HCT116 (cell line): ENCODE results near the gene TP63. TPM values are rescaled to one million over a fixed set of nuclear protein-coding genes. Genes with fewer than 3 reads are reported as not detected.

Source experiments
- ATAC-seq: fragments of 200-7000 bp; cut with Tn5 transposase; 2 replicates; pipeline ENCODE4 v1.9.1; 2020; ENCODE audit warnings: mild to moderate bottlenecking, moderate library complexity
- BruUV-seq: library from RNA; stranded (reverse); fragments of 400-500 nt; replicated peaks from 2 replicates; lab custom pipeline; 2021; lab: Mats Ljungman, UMichigan
- CTCF ChIA-PET: fragments of 300-600 bp; sonication (Branson Sonifier 250); formaldehyde crosslinking; loops from one replicate; lab custom pipeline; 2021; ENCODE audit warnings: antibody characterized with exemption; lab: Charles Lee
- POLR2A ChIA-PET: fragments of 300-600, 350-600 bp; sonication (Branson Sonifier 250); formaldehyde crosslinking; loops from one replicate; lab custom pipeline; 2021; ENCODE audit warnings: antibody characterized with exemption; lab: Charles Lee
- RAD21 ChIA-PET, 2 experiments: fragments of 300-600 bp; sonication (Branson Sonifier 250); formaldehyde crosslinking; loops; one replicate each; lab custom pipeline; 2023; ENCODE audit warnings: low total read pairs in 2 of 2; ENCODE audit not compliant: uncharacterized antibody in 2 of 2, unreplicated experiment in 2 of 2, low non-redundant PET in 1 of 2; lab: Charles Lee
- DNase-seq: peaks from one replicate; pipeline ENCODE4 v3.0.0-alpha.2; 2010; ENCODE audit warnings: low read depth, low spot score
- H2AFZ ChIP-seq: fragments of 200-600 bp; shearing (Covaris generic), sonication (generic); 2 replicates; pipeline ENCODE4 v1.6.1; 2017; ENCODE audit warnings: low read depth, mixed run types, mixed read lengths, antibody characterized with exemption, low read length; ENCODE audit not compliant: poor library complexity, severe bottlenecking
- H3K27ac ChIP-seq: 2 replicates; pipeline ENCODE4 v1.5.1; 2012; ENCODE audit warnings: low read depth, low read length
- H3K27me3 ChIP-seq: fragments of 200-600 bp; sonication (generic); 2 replicates; pipeline ENCODE4 v1.6.1; 2016; ENCODE audit warnings: mixed run types, low read length, mixed read lengths; ENCODE audit not compliant: insufficient read depth
- H3K36me3 ChIP-seq, 2 experiments: fragments of 200-500 bp in 1 of 2; fragments of 200-600 bp in 1 of 2; sonication (Bioruptor generic) in 1 of 2; sonication (generic) in 1 of 2; 2 replicates each; pipeline versions ENCODE4 v1.5.1 to v1.6.1; 2014 to 2016; ENCODE audit warnings: low read length in 2 of 2, inconsistent platforms in 1 of 2, mixed read lengths in 1 of 2, mixed run types in 1 of 2; ENCODE audit not compliant: insufficient read depth in 2 of 2, control insufficient read depth in 1 of 2
- H3K4me1 ChIP-seq, 2 experiments: fragments of 200-600 bp in 1 of 2; sonication (generic) in 1 of 2; 2 replicates each; pipeline versions ENCODE4 v1.5.1 to v1.6.1; 2012 to 2017; ENCODE audit warnings: low read length in 2 of 2, inconsistent platforms in 1 of 2, mild to moderate bottlenecking in 1 of 2, mixed read lengths in 1 of 2, mixed run types in 1 of 2, moderate library complexity in 1 of 2; ENCODE audit not compliant: insufficient read depth in 2 of 2, control insufficient read depth in 1 of 2
- H3K4me2 ChIP-seq: fragments of 200-600 bp; sonication (generic); 2 replicates; pipeline ENCODE4 v1.6.1; 2017; ENCODE audit warnings: mixed run types, low read length, mixed read lengths
- H3K4me3 ChIP-seq, 2 experiments: fragments of 200-600 bp in 1 of 2; sonication (generic) in 1 of 2; replicated peaks in 1 of 2; 2 replicates each; pipeline ENCODE4 v1.5.1; 2011 to 2016; ENCODE audit warnings: low read length in 2 of 2, control low read depth in 1 of 2, low read depth in 1 of 2, mild to moderate bottlenecking in 1 of 2, mixed read lengths in 1 of 2, mixed run types in 1 of 2
- H3K79me2 ChIP-seq: fragments of 200-600 bp; sonication (generic); 2 replicates; pipeline ENCODE4 v1.6.1; 2017; ENCODE audit warnings: mild to moderate bottlenecking, mixed run types, low read length, moderate library complexity, mixed read lengths; ENCODE audit not compliant: insufficient read depth
- H3K9ac ChIP-seq: fragments of 200-600 bp; sonication (generic); 2 replicates; pipeline ENCODE4 v1.6.1; 2016; ENCODE audit warnings: low read length, mixed read lengths
- H3K9me2 ChIP-seq: fragments of 200-600 bp; sonication (generic), shearing (Covaris generic); 2 replicates; pipeline ENCODE4 v1.6.1; 2017; ENCODE audit warnings: mixed run types, mild to moderate bottlenecking, moderate library complexity; ENCODE audit not compliant: insufficient read depth
- H3K9me3 ChIP-seq, 2 experiments: fragments of 200-500 bp in 1 of 2; fragments of 200-600 bp in 1 of 2; sonication (Bioruptor generic) in 1 of 2; sonication (generic) in 1 of 2; 2 replicates each; pipeline ENCODE4 v1.6.1; 2014 to 2017; ENCODE audit warnings: low read length in 2 of 2, mixed read lengths in 2 of 2, inconsistent platforms in 1 of 2, low read depth in 1 of 2, mild to moderate bottlenecking in 1 of 2, mixed run types in 1 of 2, moderate library complexity in 1 of 2; ENCODE audit not compliant: control insufficient read depth in 1 of 2, insufficient read depth in 1 of 2
- H4K20me1 ChIP-seq: fragments of 200-600 bp; sonication (generic), shearing (Covaris generic); 2 replicates; pipeline ENCODE4 v1.6.1; 2017; ENCODE audit warnings: mixed run types, mild to moderate bottlenecking, moderate library complexity; ENCODE audit not compliant: insufficient read depth
- CEBPB ChIP-seq: IDR thresholded peaks from 2 replicates; pipeline ENCODE4 v1.6.1; 2012; ENCODE audit warnings: low read depth
- CTCF ChIP-seq, 3 experiments: fragments of 200-600 bp in 1 of 3; sonication (generic) in 1 of 3; IDR thresholded peaks in 2 of 3; conservative IDR thresholded peaks in 1 of 3; 2 replicates each; pipeline ENCODE4 v1.5.1; 2012 to 2017; ENCODE audit warnings: low read depth in 2 of 3, low read length in 2 of 3, antibody characterized with exemption in 1 of 3, borderline replicate concordance in 1 of 3, control low read depth in 1 of 3, mild to moderate bottlenecking in 1 of 3, mixed read lengths in 1 of 3, mixed run types in 1 of 3, moderate library complexity in 1 of 3; ENCODE audit not compliant: insufficient read depth in 1 of 3
- ELF1 ChIP-seq: IDR thresholded peaks from 2 replicates; pipeline ENCODE4 v1.6.1; 2012; ENCODE audit warnings: low read depth, borderline replicate concordance
- EZH2phosphoT487 ChIP-seq: fragments of 200-600 bp; IDR thresholded peaks from 2 replicates; pipeline ENCODE4 v1.6.1; 2018; ENCODE audit warnings: antibody characterized with exemption, borderline replicate concordance
- FOSL1 ChIP-seq: IDR thresholded peaks from 2 replicates; pipeline ENCODE4 v1.6.1; 2012; ENCODE audit warnings: low read depth
- MAX ChIP-seq: IDR thresholded peaks from 2 replicates; pipeline ENCODE4 v1.6.1; 2012
- POLR2A ChIP-seq: IDR thresholded peaks from 2 replicates; pipeline ENCODE4 v1.7.0; 2011; ENCODE audit warnings: borderline replicate concordance; ENCODE audit not compliant: insufficient read depth, insufficient read length; ENCODE audit errors: extremely low read depth
- REST ChIP-seq: IDR thresholded peaks from 2 replicates; pipeline ENCODE4 v1.6.1; 2012; ENCODE audit warnings: low read depth
- TCF7L2 ChIP-seq: IDR thresholded peaks from 2 replicates; pipeline ENCODE4 v1.7.0; 2011; ENCODE audit warnings: borderline replicate concordance, inconsistent platforms; ENCODE audit not compliant: insufficient read depth, insufficient read length; ENCODE audit errors: extremely low read depth
- YY1 ChIP-seq: IDR thresholded peaks from 2 replicates; pipeline ENCODE4 v1.6.1; 2011; ENCODE audit warnings: low read length, low read depth, moderate library complexity, mild to moderate bottlenecking; ENCODE audit not compliant: insufficient replicate concordance; ENCODE audit errors: extremely low read depth
- intact Hi-C: fragments of 100-400 bp; cut with micrococcal nuclease; formaldehyde crosslinking; loops from 2 replicates; pipeline ENCODE4 v1.10.0; 2022
- total RNA-seq: library from RNA; stranded (reverse); gene quantifications from one replicate; pipeline ENCODE4 v1.2.1, GENCODE V29; 2021; ENCODE audit not compliant: unreplicated experiment

TP63 gene
- total RNA-seq, 1 experiment from 2014 or later: not detected

- Histone ChIP-seq H3K4me3 (no peak overlapping the region), H3K36me3 (no peaks in the 10 kb centered on the region), H3K9me2 (no peaks in the 10 kb centered on the region), H3K9me3 (no peaks in the 10 kb centered on the region), H3K79me2 (no peaks in the 10 kb centered on the region), H3K4me2 (no peak overlapping the region), H4K20me1 (no peaks in the 10 kb centered on the region), H3K27ac (no peak overlapping the region), H3K4me1 (no peaks in the 10 kb centered on the region), H2AFZ (no peak overlapping the region), H3K27me3 (no peaks in the 10 kb centered on the region), H3K9ac (no peak overlapping the region)
- no peak for TF ChIP-seq CEBPB
- TF ChIP-seq POLR2A: no peak
- TF ChIP-seq YY1: no peak
- TF ChIP-seq ELF1: no peak
- no peak for TF ChIP-seq REST
- no peak for TF ChIP-seq FOSL1
- TF ChIP-seq EZH2phosphoT487: no peak
- no peak for TF ChIP-seq MAX
- TF ChIP-seq CTCF (IDR thresholded peaks at IDR 0.05 in 2 of 3, conservative IDR thresholded peaks at IDR 0.05 in 1 of 3; ENCODE audit: borderline replicate concordance in 1 of 3, insufficient read depth in 1 of 3, low read depth in 2 of 3, low read length in 2 of 3): no peak
- no peak for TF ChIP-seq TCF7L2
- BruUV-seq: no TSS peak
- intact Hi-C loops: no loop called here
- CTCF ChIA-PET: no interaction called here
- RAD21 ChIA-PET: no interaction called here
- no peak for ATAC-seq
- DNase-seq: no peak
- POLR2A ChIA-PET: no interaction called here
These were observed 172.1 kb downstream of the TP63 start for GRCh38 chr3:189803254-189803653.
